Measurements from ENCODE around the gene DSE. TPM values are rescaled to one million over a fixed set of nuclear protein-coding genes. Genes with fewer than 3 reads are reported as not detected.

DSE gene
- total RNA-seq, 1 donor from 2014 or later, result 23.4 TPM

DNA sequence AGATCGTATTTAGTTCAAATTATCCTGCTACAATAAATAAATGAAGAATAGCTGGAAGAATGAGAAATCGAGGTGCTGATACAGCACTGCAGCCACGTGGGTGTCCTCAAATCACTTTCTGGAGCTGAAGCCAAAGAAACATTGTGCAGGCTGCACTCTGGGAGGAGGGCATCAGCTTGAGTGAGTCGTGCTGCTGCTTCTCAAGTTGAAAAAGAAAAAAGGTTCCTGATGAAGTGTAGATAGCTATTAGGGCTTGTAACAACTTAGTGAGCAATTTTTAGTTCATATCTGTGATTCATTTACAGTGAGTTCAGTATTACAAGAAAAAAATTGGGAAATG is 40.5 kb downstream of the DSE start:
- peak overlapping the region; percentile 88 for H3K27ac Mint-ChIP-seq
- no peak for ATAC-seq (ENCODE audit: low read depth)
- peaks cover 10% of the 10 kb centered on the region for H3K36me3 Mint-ChIP-seq (ENCODE audit: low read depth)
- no peak for DNase-seq
- intact Hi-C loops (cut with micrococcal nuclease), result loop anchor here (1.0 to 2.0 kb wide), 3 partner anchors 8 to 130 kb away; no protein-coding TSS in a partner anchor
- peak overlapping the region; percentile 40 for H3K4me3 Mint-ChIP-seq
- ChIA-PET POLR2A (interaction anchor here (0.8 to 1.7 kb wide), 3 partner anchors 132 to 314 kb away, joined by 3 to 4 read pairs (median 4); partner anchors contain the start of gene TSPYL1), CTCF (interaction anchor here (1.3 kb wide), 1 partner anchor 30 kb away, joined by 5 read pairs; no protein-coding TSS in a partner anchor)
- no peaks in the 10 kb centered on the region for H3K9me3 Mint-ChIP-seq
- TF ChIP-seq CTCF (IDR thresholded peaks at IDR 0.05), result no peak
- H3K27me3 Mint-ChIP-seq, result no peaks in the 10 kb centered on the region
- peaks cover 61% of the 10 kb centered on the region for H3K4me1 Mint-ChIP-seq

GRCh38 chr6:116412270-116412669 is 41.5 kb downstream of the DSE start:
- H3K4me3 Mint-ChIP-seq, result no peak overlapping the region

DNA sequence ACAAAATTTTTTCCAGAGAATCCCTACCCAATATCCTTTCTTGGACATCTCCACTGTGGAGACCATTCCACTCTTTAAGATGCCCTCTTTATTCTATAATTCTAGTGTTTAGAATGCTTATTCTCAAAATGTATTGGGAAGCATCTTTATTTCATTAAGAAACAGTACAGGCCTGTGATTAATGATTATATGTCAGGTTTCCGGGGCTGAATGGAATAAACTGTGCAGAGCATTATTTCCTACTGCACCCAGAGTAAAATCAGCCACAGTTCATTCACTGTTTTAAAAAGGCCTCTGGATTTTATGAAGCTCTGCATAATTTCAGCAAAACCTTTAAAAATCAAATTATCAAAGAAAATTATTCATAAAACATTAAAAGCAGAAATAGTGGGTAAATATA is 42.6 kb downstream of the DSE start:
- ATAC-seq (ENCODE audit: low read depth) (no peak), DNase-seq (no peak)
- CTCF ChIA-PET, result no interaction called here
- Mint-ChIP-seq H3K27ac (no peak overlapping the region), H3K36me3 (ENCODE audit: low read depth) (peaks cover 9% of the 10 kb centered on the region), H3K4me1 (peaks cover 41% of the 10 kb centered on the region), H3K4me3 (no peak overlapping the region), H3K9me3 (no peaks in the 10 kb centered on the region), H3K27me3 (no peaks in the 10 kb centered on the region)
- POLR2A ChIA-PET, result no interaction called here
- no peak for TF ChIP-seq CTCF (IDR thresholded peaks at IDR 0.05)
- intact Hi-C loops (cut with micrococcal nuclease), result no loop called here

More at GRCh38 chr6:116412270-116412669, 41.5 kb downstream of the DSE start:
- no peak for DNase-seq
- no peaks in the 10 kb centered on the region for H3K9me3 Mint-ChIP-seq
- H3K27me3 Mint-ChIP-seq, result no peaks in the 10 kb centered on the region
- H3K36me3 Mint-ChIP-seq (ENCODE audit: low read depth), result peaks cover 9% of the 10 kb centered on the region
- POLR2A ChIA-PET, result no interaction called here
- ATAC-seq (ENCODE audit: low read depth), result no peak
- no peak for TF ChIP-seq CTCF (IDR thresholded peaks at IDR 0.05)
- intact Hi-C loops (cut with micrococcal nuclease), result no loop called here
- CTCF ChIA-PET, result interaction anchor here (1.1 kb wide), 1 partner anchor 125 kb away, joined by 5 read pairs; no protein-coding TSS in a partner anchor
- H3K27ac Mint-ChIP-seq, result peak overlapping the region; percentile 14
- peaks cover 51% of the 10 kb centered on the region for H3K4me1 Mint-ChIP-seq

DNA sequence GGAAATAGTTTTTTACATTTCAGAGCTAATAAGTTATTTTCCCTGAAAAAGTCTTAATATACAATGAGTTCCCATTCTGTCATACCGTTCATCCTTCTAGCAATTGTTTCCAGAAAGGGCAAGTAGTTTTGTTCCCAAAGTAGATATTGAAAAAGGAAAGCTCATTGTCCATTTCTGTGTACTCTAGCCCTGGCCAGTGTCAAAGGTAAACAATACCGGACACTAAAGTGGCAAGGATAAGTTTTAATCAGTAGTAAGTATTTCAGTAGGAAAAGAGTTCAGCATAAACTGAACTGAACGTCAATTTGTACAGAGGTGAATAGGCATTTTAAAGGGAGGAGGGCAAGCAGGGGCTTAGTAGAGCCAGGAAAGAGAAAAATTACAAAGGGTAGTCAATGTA is 46.9 kb downstream of the DSE start:
- no peak overlapping the region for H3K4me3 Mint-ChIP-seq
- ChIA-PET CTCF (interaction anchor here (1.2 kb wide), 1 partner anchor 143 kb away, joined by 3 read pairs; no protein-coding TSS in a partner anchor), POLR2A (no interaction called here)
- H3K4me1 Mint-ChIP-seq, result peaks cover 6% of the 10 kb centered on the region
- no peaks in the 10 kb centered on the region for H3K9me3 Mint-ChIP-seq
- H3K36me3 Mint-ChIP-seq (ENCODE audit: low read depth), result peaks cover 9% of the 10 kb centered on the region
- TF ChIP-seq CTCF (IDR thresholded peaks at IDR 0.05), result no peak
- H3K27ac Mint-ChIP-seq, result no peak overlapping the region
- DNase-seq (no peak), ATAC-seq (ENCODE audit: low read depth) (no peak)
- intact Hi-C loops (cut with micrococcal nuclease), result no loop called here
- H3K27me3 Mint-ChIP-seq, result no peaks in the 10 kb centered on the region

DNA sequence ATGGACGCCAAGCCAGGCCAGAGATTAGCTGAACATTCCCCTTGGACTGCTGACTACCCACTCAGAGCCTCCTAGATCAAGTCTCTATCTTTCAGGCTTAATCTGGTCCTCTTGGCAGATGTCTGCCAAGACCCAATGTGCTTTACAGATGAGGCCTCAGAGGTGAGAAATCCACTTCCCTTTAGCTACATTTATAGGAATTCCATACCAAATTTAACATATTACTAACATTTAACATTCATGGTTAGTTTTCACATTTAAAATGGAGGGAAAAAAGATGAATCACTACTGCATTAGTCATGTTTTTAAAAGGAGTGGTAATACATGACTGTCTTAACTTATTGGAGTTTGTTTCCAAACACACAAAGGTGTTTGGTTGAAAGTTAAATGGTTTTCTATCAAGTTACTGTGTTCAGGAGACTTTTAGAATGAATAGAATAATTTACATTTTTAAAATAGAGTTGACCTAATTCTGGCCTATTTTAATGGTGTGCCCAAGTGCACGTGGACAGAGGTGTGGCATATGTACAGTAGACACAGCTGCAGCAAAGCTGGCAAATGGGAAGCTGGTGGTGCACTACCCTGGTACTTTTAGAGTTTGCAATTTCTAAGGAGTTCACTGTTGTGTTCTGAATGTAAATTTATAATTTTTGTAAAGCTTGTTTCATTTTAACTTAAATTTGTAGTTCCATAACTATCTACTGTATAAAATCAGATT is 48.5 kb downstream of the DSE start:
- TF ChIP-seq CTCF (IDR thresholded peaks at IDR 0.05), result no peak
- ChIA-PET POLR2A (no interaction called here), CTCF (no interaction called here)
- Mint-ChIP-seq H3K4me3 (no peak overlapping the region), H3K27ac (no peak overlapping the region), H3K9me3 (no peaks in the 10 kb centered on the region), H3K27me3 (no peaks in the 10 kb centered on the region), H3K4me1 (peaks cover 3% of the 10 kb centered on the region), H3K36me3 (ENCODE audit: low read depth) (peaks cover 9% of the 10 kb centered on the region)
- ATAC-seq (ENCODE audit: low read depth), result no peak
- intact Hi-C loops (cut with micrococcal nuclease), result no loop called here
- DNase-seq, result no peak
